ENCODE data around the gene CD46.

- TF ChIP-seq CTCF (IDR thresholded peaks at IDR 0.05; ENCODE audit: borderline replicate concordance, extremely low read depth, low read length, poor library complexity, severe bottlenecking) (no peak), EZH2 (IDR thresholded peaks at IDR 0.05; ENCODE audit: borderline replicate concordance, low read depth, low read length, severe bottlenecking) (no peak)
Observed at GRCh38 chr1:207831517-207832327, 79.9 kb downstream of the CD46 start.
